ENCODE data around the gene RHO. TPM values are rescaled to one million over a fixed set of nuclear protein-coding genes. Genes with fewer than 3 reads are reported as not detected.

Gene RHO
- total RNA-seq, 1 experiment from 2014 or later: not detected

DNA sequence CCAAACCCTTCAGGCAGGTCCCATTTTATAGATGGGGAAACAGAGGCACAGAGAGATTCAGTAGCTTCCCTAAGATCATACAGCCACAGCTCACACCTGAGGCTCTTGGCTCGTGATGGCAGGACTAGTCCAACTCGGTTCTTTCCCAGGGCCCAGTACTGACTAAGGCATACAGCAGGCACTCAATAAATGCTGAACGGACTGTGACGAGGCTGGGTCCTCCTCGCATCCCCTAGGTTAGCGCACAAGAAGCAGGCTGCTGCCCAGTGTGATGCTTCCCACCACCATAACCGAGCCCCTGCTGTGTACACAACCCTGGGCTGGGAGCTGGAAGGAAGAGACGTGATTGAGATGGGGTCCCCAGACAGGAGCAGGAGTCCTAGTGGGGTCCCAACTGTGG is 53.2 kb downstream of the RHO start (continued):
- no peak for TF ChIP-seq KAT7 (CRISPR knock-in tag; IDR thresholded peaks at IDR 0.05; ENCODE audit: borderline replicate concordance)
- TF ChIP-seq, protein P1, sequence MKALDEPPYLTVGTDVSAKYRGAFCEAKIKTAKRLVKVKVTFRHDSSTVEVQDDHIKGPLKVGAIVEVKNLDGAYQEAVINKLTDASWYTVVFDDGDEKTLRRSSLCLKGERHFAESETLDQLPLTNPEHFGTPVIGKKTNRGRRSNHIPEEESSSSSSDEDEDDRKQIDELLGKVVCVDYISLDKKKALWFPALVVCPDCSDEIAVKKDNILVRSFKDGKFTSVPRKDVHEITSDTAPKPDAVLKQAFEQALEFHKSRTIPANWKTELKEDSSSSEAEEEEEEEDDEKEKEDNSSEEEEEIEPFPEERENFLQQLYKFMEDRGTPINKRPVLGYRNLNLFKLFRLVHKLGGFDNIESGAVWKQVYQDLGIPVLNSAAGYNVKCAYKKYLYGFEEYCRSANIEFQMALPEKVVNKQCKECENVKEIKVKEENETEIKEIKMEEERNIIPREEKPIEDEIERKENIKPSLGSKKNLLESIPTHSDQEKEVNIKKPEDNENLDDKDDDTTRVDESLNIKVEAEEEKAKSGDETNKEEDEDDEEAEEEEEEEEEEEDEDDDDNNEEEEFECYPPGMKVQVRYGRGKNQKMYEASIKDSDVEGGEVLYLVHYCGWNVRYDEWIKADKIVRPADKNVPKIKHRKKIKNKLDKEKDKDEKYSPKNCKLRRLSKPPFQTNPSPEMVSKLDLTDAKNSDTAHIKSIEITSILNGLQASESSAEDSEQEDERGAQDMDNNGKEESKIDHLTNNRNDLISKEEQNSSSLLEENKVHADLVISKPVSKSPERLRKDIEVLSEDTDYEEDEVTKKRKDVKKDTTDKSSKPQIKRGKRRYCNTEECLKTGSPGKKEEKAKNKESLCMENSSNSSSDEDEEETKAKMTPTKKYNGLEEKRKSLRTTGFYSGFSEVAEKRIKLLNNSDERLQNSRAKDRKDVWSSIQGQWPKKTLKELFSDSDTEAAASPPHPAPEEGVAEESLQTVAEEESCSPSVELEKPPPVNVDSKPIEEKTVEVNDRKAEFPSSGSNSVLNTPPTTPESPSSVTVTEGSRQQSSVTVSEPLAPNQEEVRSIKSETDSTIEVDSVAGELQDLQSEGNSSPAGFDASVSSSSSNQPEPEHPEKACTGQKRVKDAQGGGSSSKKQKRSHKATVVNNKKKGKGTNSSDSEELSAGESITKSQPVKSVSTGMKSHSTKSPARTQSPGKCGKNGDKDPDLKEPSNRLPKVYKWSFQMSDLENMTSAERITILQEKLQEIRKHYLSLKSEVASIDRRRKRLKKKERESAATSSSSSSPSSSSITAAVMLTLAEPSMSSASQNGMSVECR (CRISPR knock-in tag; IDR thresholded peaks at IDR 0.05; ENCODE audit: borderline replicate concordance): no peak
- no peak for TF ChIP-seq JAZF1 (CRISPR knock-in tag; IDR thresholded peaks at IDR 0.05)

DNA sequence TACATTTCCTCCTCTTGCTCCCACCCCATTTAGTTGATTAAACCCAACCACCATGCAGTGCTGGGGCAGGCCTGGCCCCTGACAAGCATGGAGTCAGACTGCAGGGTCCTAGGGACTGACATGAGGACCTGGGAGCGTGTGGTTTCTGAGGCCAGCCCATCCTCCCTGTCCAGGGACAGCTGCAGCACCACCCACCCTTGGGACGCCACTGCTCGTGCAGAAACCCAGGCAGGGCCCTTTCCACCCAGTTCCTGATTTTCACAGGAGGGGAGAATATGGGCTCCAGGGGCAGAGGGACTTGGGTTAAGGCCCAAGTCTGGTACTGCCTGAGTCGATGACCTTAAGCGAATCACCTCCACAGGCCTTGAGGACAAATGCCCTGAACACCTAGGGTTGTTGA is 54.4 kb downstream of the RHO start:
- no peaks in the 10 kb centered on the region for H3K4me1 Mint-ChIP-seq
- CTCF ChIA-PET: interaction anchor here (2.4 kb wide), 1 partner anchor 92 kb away, joined by 11 read pairs; no protein-coding TSS in a partner anchor
- POLR2A ChIA-PET: no interaction called here
- no peaks in the 10 kb centered on the region for H3K9me3 Mint-ChIP-seq
- no peak overlapping the region for H3K4me3 Mint-ChIP-seq
- TF ChIP-seq, protein P2, sequence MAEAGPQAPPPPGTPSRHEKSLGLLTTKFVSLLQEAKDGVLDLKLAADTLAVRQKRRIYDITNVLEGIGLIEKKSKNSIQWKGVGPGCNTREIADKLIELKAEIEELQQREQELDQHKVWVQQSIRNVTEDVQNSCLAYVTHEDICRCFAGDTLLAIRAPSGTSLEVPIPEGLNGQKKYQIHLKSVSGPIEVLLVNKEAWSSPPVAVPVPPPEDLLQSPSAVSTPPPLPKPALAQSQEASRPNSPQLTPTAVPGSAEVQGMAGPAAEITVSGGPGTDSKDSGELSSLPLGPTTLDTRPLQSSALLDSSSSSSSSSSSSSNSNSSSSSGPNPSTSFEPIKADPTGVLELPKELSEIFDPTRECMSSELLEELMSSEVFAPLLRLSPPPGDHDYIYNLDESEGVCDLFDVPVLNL (CRISPR knock-in tag; IDR thresholded peaks at IDR 0.05; ENCODE audit: borderline replicate concordance, low read depth): no peak
- TF ChIP-seq, protein P3, sequence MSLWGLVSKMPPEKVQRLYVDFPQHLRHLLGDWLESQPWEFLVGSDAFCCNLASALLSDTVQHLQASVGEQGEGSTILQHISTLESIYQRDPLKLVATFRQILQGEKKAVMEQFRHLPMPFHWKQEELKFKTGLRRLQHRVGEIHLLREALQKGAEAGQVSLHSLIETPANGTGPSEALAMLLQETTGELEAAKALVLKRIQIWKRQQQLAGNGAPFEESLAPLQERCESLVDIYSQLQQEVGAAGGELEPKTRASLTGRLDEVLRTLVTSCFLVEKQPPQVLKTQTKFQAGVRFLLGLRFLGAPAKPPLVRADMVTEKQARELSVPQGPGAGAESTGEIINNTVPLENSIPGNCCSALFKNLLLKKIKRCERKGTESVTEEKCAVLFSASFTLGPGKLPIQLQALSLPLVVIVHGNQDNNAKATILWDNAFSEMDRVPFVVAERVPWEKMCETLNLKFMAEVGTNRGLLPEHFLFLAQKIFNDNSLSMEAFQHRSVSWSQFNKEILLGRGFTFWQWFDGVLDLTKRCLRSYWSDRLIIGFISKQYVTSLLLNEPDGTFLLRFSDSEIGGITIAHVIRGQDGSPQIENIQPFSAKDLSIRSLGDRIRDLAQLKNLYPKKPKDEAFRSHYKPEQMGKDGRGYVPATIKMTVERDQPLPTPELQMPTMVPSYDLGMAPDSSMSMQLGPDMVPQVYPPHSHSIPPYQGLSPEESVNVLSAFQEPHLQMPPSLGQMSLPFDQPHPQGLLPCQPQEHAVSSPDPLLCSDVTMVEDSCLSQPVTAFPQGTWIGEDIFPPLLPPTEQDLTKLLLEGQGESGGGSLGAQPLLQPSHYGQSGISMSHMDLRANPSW (CRISPR knock-in tag; conservative IDR thresholded peaks at IDR 0.05; ENCODE audit: low read depth): no peak
- no peak for TF ChIP-seq SMAD4 (CRISPR knock-in tag; IDR thresholded peaks at IDR 0.05)
- no peak for TF ChIP-seq NFE2L1 (CRISPR knock-in tag; IDR thresholded peaks at IDR 0.05)
- TF ChIP-seq ESRRA (CRISPR knock-in tag; IDR thresholded peaks at IDR 0.05; ENCODE audit: borderline replicate concordance): no peak
- TF ChIP-seq TP53 (CRISPR knock-in tag; IDR thresholded peaks at IDR 0.05): no peak
- TF ChIP-seq TEAD1 (CRISPR knock-in tag; IDR thresholded peaks at IDR 0.05): no peak
- no peak for TF ChIP-seq GRHL2 (CRISPR knock-in tag; IDR thresholded peaks at IDR 0.05; ENCODE audit: insufficient replicate concordance, severe bottlenecking)
- no peak for TF ChIP-seq HMGA2 (CRISPR knock-in tag; IDR thresholded peaks at IDR 0.05)
- no peak for TF ChIP-seq ZNF671 (CRISPR knock-in tag; IDR thresholded peaks at IDR 0.05)
- TF ChIP-seq, protein P4, sequence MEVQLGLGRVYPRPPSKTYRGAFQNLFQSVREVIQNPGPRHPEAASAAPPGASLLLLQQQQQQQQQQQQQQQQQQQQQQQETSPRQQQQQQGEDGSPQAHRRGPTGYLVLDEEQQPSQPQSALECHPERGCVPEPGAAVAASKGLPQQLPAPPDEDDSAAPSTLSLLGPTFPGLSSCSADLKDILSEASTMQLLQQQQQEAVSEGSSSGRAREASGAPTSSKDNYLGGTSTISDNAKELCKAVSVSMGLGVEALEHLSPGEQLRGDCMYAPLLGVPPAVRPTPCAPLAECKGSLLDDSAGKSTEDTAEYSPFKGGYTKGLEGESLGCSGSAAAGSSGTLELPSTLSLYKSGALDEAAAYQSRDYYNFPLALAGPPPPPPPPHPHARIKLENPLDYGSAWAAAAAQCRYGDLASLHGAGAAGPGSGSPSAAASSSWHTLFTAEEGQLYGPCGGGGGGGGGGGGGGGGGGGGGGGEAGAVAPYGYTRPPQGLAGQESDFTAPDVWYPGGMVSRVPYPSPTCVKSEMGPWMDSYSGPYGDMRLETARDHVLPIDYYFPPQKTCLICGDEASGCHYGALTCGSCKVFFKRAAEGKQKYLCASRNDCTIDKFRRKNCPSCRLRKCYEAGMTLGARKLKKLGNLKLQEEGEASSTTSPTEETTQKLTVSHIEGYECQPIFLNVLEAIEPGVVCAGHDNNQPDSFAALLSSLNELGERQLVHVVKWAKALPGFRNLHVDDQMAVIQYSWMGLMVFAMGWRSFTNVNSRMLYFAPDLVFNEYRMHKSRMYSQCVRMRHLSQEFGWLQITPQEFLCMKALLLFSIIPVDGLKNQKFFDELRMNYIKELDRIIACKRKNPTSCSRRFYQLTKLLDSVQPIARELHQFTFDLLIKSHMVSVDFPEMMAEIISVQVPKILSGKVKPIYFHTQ (CRISPR knock-in tag; IDR thresholded peaks at IDR 0.05): no peak
- TF ChIP-seq, protein P5, sequence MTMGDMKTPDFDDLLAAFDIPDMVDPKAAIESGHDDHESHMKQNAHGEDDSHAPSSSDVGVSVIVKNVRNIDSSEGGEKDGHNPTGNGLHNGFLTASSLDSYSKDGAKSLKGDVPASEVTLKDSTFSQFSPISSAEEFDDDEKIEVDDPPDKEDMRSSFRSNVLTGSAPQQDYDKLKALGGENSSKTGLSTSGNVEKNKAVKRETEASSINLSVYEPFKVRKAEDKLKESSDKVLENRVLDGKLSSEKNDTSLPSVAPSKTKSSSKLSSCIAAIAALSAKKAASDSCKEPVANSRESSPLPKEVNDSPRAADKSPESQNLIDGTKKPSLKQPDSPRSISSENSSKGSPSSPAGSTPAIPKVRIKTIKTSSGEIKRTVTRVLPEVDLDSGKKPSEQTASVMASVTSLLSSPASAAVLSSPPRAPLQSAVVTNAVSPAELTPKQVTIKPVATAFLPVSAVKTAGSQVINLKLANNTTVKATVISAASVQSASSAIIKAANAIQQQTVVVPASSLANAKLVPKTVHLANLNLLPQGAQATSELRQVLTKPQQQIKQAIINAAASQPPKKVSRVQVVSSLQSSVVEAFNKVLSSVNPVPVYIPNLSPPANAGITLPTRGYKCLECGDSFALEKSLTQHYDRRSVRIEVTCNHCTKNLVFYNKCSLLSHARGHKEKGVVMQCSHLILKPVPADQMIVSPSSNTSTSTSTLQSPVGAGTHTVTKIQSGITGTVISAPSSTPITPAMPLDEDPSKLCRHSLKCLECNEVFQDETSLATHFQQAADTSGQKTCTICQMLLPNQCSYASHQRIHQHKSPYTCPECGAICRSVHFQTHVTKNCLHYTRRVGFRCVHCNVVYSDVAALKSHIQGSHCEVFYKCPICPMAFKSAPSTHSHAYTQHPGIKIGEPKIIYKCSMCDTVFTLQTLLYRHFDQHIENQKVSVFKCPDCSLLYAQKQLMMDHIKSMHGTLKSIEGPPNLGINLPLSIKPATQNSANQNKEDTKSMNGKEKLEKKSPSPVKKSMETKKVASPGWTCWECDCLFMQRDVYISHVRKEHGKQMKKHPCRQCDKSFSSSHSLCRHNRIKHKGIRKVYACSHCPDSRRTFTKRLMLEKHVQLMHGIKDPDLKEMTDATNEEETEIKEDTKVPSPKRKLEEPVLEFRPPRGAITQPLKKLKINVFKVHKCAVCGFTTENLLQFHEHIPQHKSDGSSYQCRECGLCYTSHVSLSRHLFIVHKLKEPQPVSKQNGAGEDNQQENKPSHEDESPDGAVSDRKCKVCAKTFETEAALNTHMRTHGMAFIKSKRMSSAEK (CRISPR knock-in tag; IDR thresholded peaks at IDR 0.05; ENCODE audit: borderline replicate concordance): no peak
- TF ChIP-seq, protein P6, sequence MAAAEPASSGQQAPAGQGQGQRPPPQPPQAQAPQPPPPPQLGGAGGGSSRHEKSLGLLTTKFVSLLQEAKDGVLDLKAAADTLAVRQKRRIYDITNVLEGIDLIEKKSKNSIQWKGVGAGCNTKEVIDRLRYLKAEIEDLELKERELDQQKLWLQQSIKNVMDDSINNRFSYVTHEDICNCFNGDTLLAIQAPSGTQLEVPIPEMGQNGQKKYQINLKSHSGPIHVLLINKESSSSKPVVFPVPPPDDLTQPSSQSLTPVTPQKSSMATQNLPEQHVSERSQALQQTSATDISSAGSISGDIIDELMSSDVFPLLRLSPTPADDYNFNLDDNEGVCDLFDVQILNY (CRISPR knock-in tag; IDR thresholded peaks at IDR 0.05): no peak
- TF ChIP-seq, protein P7, sequence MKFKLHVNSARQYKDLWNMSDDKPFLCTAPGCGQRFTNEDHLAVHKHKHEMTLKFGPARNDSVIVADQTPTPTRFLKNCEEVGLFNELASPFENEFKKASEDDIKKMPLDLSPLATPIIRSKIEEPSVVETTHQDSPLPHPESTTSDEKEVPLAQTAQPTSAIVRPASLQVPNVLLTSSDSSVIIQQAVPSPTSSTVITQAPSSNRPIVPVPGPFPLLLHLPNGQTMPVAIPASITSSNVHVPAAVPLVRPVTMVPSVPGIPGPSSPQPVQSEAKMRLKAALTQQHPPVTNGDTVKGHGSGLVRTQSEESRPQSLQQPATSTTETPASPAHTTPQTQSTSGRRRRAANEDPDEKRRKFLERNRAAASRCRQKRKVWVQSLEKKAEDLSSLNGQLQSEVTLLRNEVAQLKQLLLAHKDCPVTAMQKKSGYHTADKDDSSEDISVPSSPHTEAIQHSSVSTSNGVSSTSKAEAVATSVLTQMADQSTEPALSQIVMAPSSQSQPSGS (CRISPR knock-in tag; IDR thresholded peaks at IDR 0.05; ENCODE audit: borderline replicate concordance, low read depth): no peak
- DNase-seq (ENCODE audit: low spot score): no peak
- no peak overlapping the region for H3K27ac Mint-ChIP-seq
- no peaks in the 10 kb centered on the region for H3K27me3 Mint-ChIP-seq (ENCODE audit: low read depth)
- no peaks in the 10 kb centered on the region for H3K36me3 Mint-ChIP-seq
- ATAC-seq: no peak

All from WTC11 (cell line).